Endothelial cell (in vitro differentiated cells): ENCODE results near the gene BOD1L1. TPM values are rescaled to one million over a fixed set of nuclear protein-coding genes. Genes with fewer than 3 reads are reported as not detected.

Source experiments
- DNase-seq: peaks from one replicate; pipeline ENCODE4 v3.0.0; 2021; ENCODE audit warnings: low spot score
- H3K27ac Mint-ChIP-seq: one replicate; pipeline ENCODE4 v1.8.0; 2021; ENCODE audit warnings: mixed read lengths, inconsistent platforms; ENCODE audit not compliant: unreplicated experiment
- H3K27me3 Mint-ChIP-seq: one replicate; pipeline ENCODE4 v1.8.0; 2021; ENCODE audit warnings: mild to moderate bottlenecking, moderate library complexity, mixed read lengths, inconsistent platforms; ENCODE audit not compliant: unreplicated experiment
- H3K36me3 Mint-ChIP-seq: one replicate; pipeline ENCODE4 v1.8.0; 2021; ENCODE audit warnings: mild to moderate bottlenecking, low read depth, mixed read lengths, inconsistent platforms; ENCODE audit not compliant: unreplicated experiment
- H3K4me1 Mint-ChIP-seq: one replicate; pipeline ENCODE4 v1.8.0; 2021; ENCODE audit warnings: mild to moderate bottlenecking, mixed read lengths, inconsistent platforms; ENCODE audit not compliant: unreplicated experiment
- H3K4me3 Mint-ChIP-seq: one replicate; pipeline ENCODE4 v1.8.0; 2021; ENCODE audit warnings: mild to moderate bottlenecking, mixed read lengths, inconsistent platforms; ENCODE audit not compliant: unreplicated experiment
- H3K9me3 Mint-ChIP-seq: one replicate; pipeline ENCODE4 v1.8.0; 2021; ENCODE audit warnings: mixed read lengths, inconsistent platforms; ENCODE audit not compliant: unreplicated experiment
- CTCF ChIP-seq: fragments of 200-600 bp; sonication (generic); IDR thresholded peaks from one replicate; pipeline ENCODE4 v1.5.0; 2021; ENCODE audit warnings: antibody characterized with exemption; ENCODE audit not compliant: unreplicated experiment
- total RNA-seq: library from RNA; stranded (reverse); fragmentation: NEBNext Ultra II Directional; extraction: Animal tissue kit (Norgen Biotek cat#: 25700); gene quantifications from one replicate; pipeline ENCODE4 v1.2.1, GENCODE V29; 2021; ENCODE audit not compliant: unreplicated experiment

BOD1L1 gene
- total RNA-seq, 1 donor from 2014 or later, result 49.7 TPM

DNA sequence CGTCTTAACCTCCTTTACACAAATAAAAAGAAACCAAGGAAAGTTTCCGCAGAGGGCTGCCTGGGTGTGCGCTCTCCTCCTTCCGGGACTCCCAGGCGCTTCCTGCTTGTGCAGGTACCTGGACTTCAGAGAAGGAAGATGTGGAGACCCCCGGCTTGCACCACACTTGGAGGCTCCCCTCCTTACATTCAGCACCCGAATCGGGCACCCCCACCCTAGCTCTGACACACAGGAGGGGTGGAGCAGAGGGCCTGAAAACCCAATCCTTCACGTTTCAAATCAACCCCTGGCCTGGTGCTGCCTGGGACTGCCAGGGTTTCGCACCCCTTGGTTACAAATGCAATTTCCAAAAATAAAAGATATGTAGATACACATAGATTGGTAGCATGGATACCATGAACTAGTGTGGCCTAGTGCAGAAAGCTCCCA lies 86.3 kb downstream of the BOD1L1 start:
- H3K4me1 Mint-ChIP-seq, result peaks cover 17% of the 10 kb centered on the region
- H3K36me3 Mint-ChIP-seq, result peaks cover 15% of the 10 kb centered on the region
- DNase-seq, result no peak
- H3K27ac Mint-ChIP-seq, result no peak overlapping the region
- H3K27me3 Mint-ChIP-seq, result peaks cover 9% of the 10 kb centered on the region
- no peaks in the 10 kb centered on the region for H3K9me3 Mint-ChIP-seq
- no peak for TF ChIP-seq CTCF
- no peak overlapping the region for H3K4me3 Mint-ChIP-seq

DNA sequence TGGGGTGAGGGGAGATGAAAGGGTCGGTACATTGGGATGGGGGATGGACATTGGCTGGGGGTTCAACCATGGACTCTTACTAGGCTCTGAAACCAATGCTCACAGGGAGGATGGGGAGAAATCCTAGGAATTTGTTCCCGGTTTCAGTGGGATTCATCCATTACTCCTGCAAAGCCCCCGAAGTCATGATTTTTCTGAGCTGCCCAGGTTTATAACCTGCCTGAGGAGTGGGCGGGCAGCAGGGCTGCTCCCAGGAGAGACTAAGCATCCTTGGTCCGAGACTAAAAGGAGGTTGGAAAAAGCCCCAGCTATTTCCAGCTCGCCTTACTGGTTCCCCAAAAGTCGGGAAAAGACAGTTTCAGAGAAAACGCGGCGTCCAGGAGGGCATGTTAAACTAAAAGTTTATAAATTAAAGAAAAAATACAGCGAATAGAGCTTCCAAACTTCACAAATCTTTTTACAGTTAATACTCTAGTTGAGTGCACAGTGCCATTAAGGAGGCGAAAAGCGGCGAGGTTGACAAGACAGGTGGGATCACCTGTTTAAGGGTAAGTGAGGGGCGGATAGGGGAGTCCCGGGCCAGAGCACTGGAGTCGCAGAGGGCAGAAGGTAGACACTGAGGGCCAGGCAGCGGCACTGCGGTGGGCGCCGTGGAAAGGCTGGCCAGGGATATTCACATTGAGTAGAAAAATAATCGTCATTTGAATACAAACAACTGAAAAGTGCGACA lies 86.9 kb downstream of the BOD1L1 start:
- H3K9me3 Mint-ChIP-seq, result no peaks in the 10 kb centered on the region
- peaks cover 7% of the 10 kb centered on the region for H3K27me3 Mint-ChIP-seq
- DNase-seq, result no peak
- no peak for TF ChIP-seq CTCF
- peaks cover 15% of the 10 kb centered on the region for H3K4me1 Mint-ChIP-seq
- H3K36me3 Mint-ChIP-seq, result peaks cover 15% of the 10 kb centered on the region
- peak overlapping the region; percentile 48 for H3K27ac Mint-ChIP-seq
- H3K4me3 Mint-ChIP-seq, result no peak overlapping the region

GRCh38 chr4:13539619-13540445 lies 87.7 kb downstream of the BOD1L1 start:
- H3K27ac Mint-ChIP-seq, result no peak overlapping the region
- no peak for TF ChIP-seq CTCF
- H3K4me3 Mint-ChIP-seq, result no peak overlapping the region
- peaks cover 8% of the 10 kb centered on the region for H3K4me1 Mint-ChIP-seq
- peaks cover 7% of the 10 kb centered on the region for H3K27me3 Mint-ChIP-seq
- no peaks in the 10 kb centered on the region for H3K9me3 Mint-ChIP-seq
- peaks cover 15% of the 10 kb centered on the region for H3K36me3 Mint-ChIP-seq
- DNase-seq, result no peak

DNA sequence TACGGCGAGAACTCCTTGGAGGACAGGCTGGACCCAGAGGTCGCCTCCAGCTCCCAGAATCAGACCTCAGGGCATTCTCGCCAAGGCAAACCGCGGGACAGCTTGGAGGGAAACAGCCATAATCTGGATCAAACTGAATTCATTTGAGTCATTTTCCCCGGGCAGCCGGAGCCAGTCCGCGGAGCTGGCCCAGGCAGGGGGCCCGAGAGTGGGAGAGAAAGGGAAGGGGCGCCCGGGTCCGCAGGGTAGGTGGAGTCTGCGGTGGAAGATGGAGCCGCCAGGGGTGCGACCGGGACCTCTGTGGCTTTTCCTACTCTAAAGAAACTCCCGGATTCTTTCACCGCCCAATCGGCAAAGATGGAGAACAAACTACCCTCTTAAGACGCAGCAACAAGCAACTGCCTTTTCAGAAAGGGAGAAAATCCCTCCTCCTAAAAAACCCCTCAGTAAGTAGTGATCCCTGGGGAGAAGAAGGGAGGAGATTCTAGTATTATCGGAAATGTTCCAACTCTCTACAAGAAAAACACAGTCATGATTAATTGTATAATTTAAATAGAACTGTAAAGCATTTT lies 88.4 kb downstream of the BOD1L1 start:
- no peaks in the 10 kb centered on the region for H3K9me3 Mint-ChIP-seq
- H3K4me3 Mint-ChIP-seq, result no peak overlapping the region
- H3K27me3 Mint-ChIP-seq, result peaks cover 9% of the 10 kb centered on the region
- DNase-seq, result no peak
- TF ChIP-seq CTCF, result no peak
- peaks cover 15% of the 10 kb centered on the region for H3K36me3 Mint-ChIP-seq
- no peak overlapping the region for H3K27ac Mint-ChIP-seq
- peaks cover 11% of the 10 kb centered on the region for H3K4me1 Mint-ChIP-seq
